OCI-LY1 (cell line): ENCODE data around the gene VIT.

ENCODE experiments used
- EZH2 ChIP-seq: fragments of 200-600 bp; sonication (generic), shearing (Covaris generic); IDR thresholded peaks from 2 replicates; pipeline ENCODE4 v1.8.0; 2017; ENCODE audit warnings: borderline replicate concordance, mixed run types, mild to moderate bottlenecking, antibody characterized with exemption, low read length, moderate library complexity, mixed read lengths
- TF ChIP-seq, protein P1 (sequence below): fragments of 200-600 bp; sonication (generic), shearing (Covaris generic); IDR thresholded peaks from 2 replicates; pipeline ENCODE4 v1.5.1; 2017; ENCODE audit warnings: mild to moderate bottlenecking, antibody characterized with exemption, low read length, moderate library complexity, mixed read lengths

- TF ChIP-seq, protein P1, sequence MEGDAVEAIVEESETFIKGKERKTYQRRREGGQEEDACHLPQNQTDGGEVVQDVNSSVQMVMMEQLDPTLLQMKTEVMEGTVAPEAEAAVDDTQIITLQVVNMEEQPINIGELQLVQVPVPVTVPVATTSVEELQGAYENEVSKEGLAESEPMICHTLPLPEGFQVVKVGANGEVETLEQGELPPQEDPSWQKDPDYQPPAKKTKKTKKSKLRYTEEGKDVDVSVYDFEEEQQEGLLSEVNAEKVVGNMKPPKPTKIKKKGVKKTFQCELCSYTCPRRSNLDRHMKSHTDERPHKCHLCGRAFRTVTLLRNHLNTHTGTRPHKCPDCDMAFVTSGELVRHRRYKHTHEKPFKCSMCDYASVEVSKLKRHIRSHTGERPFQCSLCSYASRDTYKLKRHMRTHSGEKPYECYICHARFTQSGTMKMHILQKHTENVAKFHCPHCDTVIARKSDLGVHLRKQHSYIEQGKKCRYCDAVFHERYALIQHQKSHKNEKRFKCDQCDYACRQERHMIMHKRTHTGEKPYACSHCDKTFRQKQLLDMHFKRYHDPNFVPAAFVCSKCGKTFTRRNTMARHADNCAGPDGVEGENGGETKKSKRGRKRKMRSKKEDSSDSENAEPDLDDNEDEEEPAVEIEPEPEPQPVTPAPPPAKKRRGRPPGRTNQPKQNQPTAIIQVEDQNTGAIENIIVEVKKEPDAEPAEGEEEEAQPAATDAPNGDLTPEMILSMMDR: no peak
- TF ChIP-seq EZH2: no peak
Observed at GRCh38 chr2:36676364-36676763, 20.1 kb upstream of the VIT start.
